CD14-positive monocyte (primary cell): ENCODE data around the gene KLC4. TPM values are rescaled to one million over a fixed set of nuclear protein-coding genes. Genes with fewer than 3 reads are reported as not detected.

Experiments used
- DNase-seq, 3 donors: peaks; one replicate each; pipeline ENCODE4 v3.0.0-alpha.2; 2011 to 2022
- H2AFZ ChIP-seq: 2 replicates; pipeline ENCODE4 v1.6.0; 2012; ENCODE audit warnings: mild to moderate bottlenecking, low read depth, low read length, inconsistent platforms; ENCODE audit not compliant: insufficient read depth, poor library complexity, severe bottlenecking
- H3K27ac ChIP-seq, 2 donors: 1 replicate in 1 of 2; 2 replicates in 1 of 2; pipeline ENCODE4 v1.5.1; 2012 to 2013; ENCODE audit warnings: low read length in 2 of 2, control low read depth in 1 of 2, inconsistent platforms in 1 of 2, low read depth in 1 of 2, mild to moderate bottlenecking in 1 of 2
- H3K27me3 ChIP-seq, 2 donors: one replicate each; pipeline versions ENCODE4 v1.6.0 to v1.6.1; 2011 to 2013; ENCODE audit warnings: low read length in 2 of 2; ENCODE audit not compliant: control insufficient read depth in 2 of 2, insufficient read depth in 2 of 2
- H3K36me3 ChIP-seq, 2 donors: replicated peaks in 1 of 2; 1 replicate in 1 of 2; 2 replicates in 1 of 2; pipeline versions ENCODE4 v1.5.1 to v1.6.1; 2012 to 2013; ENCODE audit warnings: low read length in 2 of 2, control low read depth in 1 of 2, inconsistent platforms in 1 of 2, mild to moderate bottlenecking in 1 of 2; ENCODE audit not compliant: insufficient read depth in 2 of 2, control insufficient read depth in 1 of 2
- H3K4me1 ChIP-seq, 2 donors: 1 replicate in 1 of 2; 2 replicates in 1 of 2; pipeline versions ENCODE4 v1.5.1 to v1.6.1; 2012 to 2013; ENCODE audit warnings: low read length in 2 of 2, control low read depth in 1 of 2, inconsistent platforms in 1 of 2, mild to moderate bottlenecking in 1 of 2, moderate library complexity in 1 of 2; ENCODE audit not compliant: insufficient read depth in 2 of 2, control insufficient read depth in 1 of 2
- H3K4me2 ChIP-seq: replicated peaks from 2 replicates; pipeline ENCODE3; 2012; ENCODE audit warnings: low read length, moderate library complexity, mild to moderate bottlenecking; ENCODE audit not compliant: poor library complexity, severe bottlenecking; ENCODE audit errors: extremely low read depth
- H3K4me3 ChIP-seq, 3 experiments: fragments of 200-600 bp in 1 of 3; sonication (generic) in 1 of 3; replicated peaks in 1 of 3; 1 replicate in 2 of 3; 2 replicates in 1 of 3; pipeline ENCODE4 v1.5.1; 2011 to 2013; ENCODE audit warnings: low read length in 3 of 3, mild to moderate bottlenecking in 3 of 3, control low read depth in 2 of 3, low read depth in 2 of 3, inconsistent platforms in 1 of 3, moderate library complexity in 1 of 3
- H3K79me2 ChIP-seq: 2 replicates; pipeline ENCODE4 v1.6.0; 2012; ENCODE audit warnings: mild to moderate bottlenecking, control low read depth, inconsistent platforms, low read length, moderate library complexity; ENCODE audit not compliant: insufficient read depth
- H3K9ac ChIP-seq: 2 replicates; pipeline ENCODE4 v1.6.0; 2017; ENCODE audit warnings: low read length, mild to moderate bottlenecking; ENCODE audit not compliant: insufficient read depth, poor library complexity, severe bottlenecking
- H3K9me3 ChIP-seq, 2 donors: replicated peaks in 1 of 2; 1 replicate in 1 of 2; 2 replicates in 1 of 2; pipeline versions ENCODE4 v1.5.1 to v1.6.1; 2012 to 2013; ENCODE audit warnings: low read length in 2 of 2, control low read depth in 1 of 2; ENCODE audit not compliant: control insufficient read depth in 1 of 2, insufficient read depth in 1 of 2
- H4K20me1 ChIP-seq: 2 replicates; pipeline ENCODE4 v1.6.0; 2012; ENCODE audit warnings: mild to moderate bottlenecking, low read length, control low read depth, moderate library complexity; ENCODE audit not compliant: insufficient read depth
- H3K27ac Mint-ChIP-seq, 7 donors: one replicate each; pipeline ENCODE4 v1.8.0; 2020; ENCODE audit warnings: mild to moderate bottlenecking in 7 of 7, mixed read lengths in 7 of 7, moderate library complexity in 6 of 7, inconsistent platforms in 2 of 7
- H3K27me3 Mint-ChIP-seq, 3 donors: one replicate each; pipeline ENCODE4 v1.8.0; 2021 to 2022; ENCODE audit warnings: low read depth in 3 of 3, mild to moderate bottlenecking in 3 of 3, mixed read lengths in 3 of 3, moderate library complexity in 3 of 3, inconsistent platforms in 1 of 3
- H3K36me3 Mint-ChIP-seq, 2 donors: one replicate each; pipeline ENCODE4 v1.8.0; 2020; ENCODE audit warnings: mixed read lengths in 2 of 2, inconsistent platforms in 1 of 2, mild to moderate bottlenecking in 1 of 2
- H3K4me1 Mint-ChIP-seq: one replicate; pipeline ENCODE4 v1.8.0; 2020; ENCODE audit warnings: mild to moderate bottlenecking, mixed read lengths
- H3K4me3 Mint-ChIP-seq, 2 donors: one replicate each; pipeline ENCODE4 v1.8.0; 2020; ENCODE audit warnings: mild to moderate bottlenecking in 2 of 2, mixed read lengths in 2 of 2, moderate library complexity in 1 of 2
- H3K9me3 Mint-ChIP-seq, 7 donors: one replicate each; pipeline ENCODE4 v1.8.0; 2020 to 2022; ENCODE audit warnings: mixed read lengths in 7 of 7, mild to moderate bottlenecking in 6 of 7, moderate library complexity in 6 of 7, inconsistent platforms in 2 of 7
- CTCF ChIP-seq: fragments of 200-600 bp; IDR thresholded peaks from one replicate; pipeline ENCODE4 v1.8.0; 2022; ENCODE audit warnings: antibody characterized with exemption, mild to moderate bottlenecking
- WGBS: methylation state at CpG from one replicate; pipeline ENCODE4 v1.1.5; 2013; ENCODE audit warnings: missing lambda C conversion rate; ENCODE audit not compliant: insufficient coverage; 5-methylcytosine and 5-hydroxymethylcytosine counted together
- intact Hi-C, 2 donors: fragments of 100-400 bp; cut with micrococcal nuclease; formaldehyde crosslinking; loops; one replicate each; pipeline versions ENCODE4 v1.15.0 to v1.15.1; 2023
- polyA plus RNA-seq, 3 donors: library from polyadenylated mRNA; depleted of rRNA in 1 of 3; unstranded in 2 of 3; stranded (reverse) in 1 of 3; fragments of 300-500 nt in 2 of 3; fragments of >200 nt in 1 of 3; fragmentation: Illumina TruSeq in 2 of 3; gene quantifications; 1 replicate in 2 of 3; 2 replicates in 1 of 3; pipeline ENCODE4 v1.2.3, GENCODE V29; 2012 to 2021

KLC4 gene
- polyA plus RNA-seq, 3 donors: 6.0 to 16.2 (median 6.1) TPM

GRCh38 chr6:43052225-43052841 is 7.1 kb upstream of the KLC4 start:
- intact Hi-C loops: loop anchor here in 1 of 2 donors (10.0 kb wide), 1 partner anchor 122 kb away; the partner anchor contains the start of gene SRF
- H3K9me3 Mint-ChIP-seq: no peaks in the 10 kb centered on the region
- H3K27me3 ChIP-seq: no peaks in the 10 kb centered on the region
- peaks cover 11 to 20% of the 10 kb centered on the region in 2 donors for H3K4me1 ChIP-seq
- H4K20me1 ChIP-seq: no peaks in the 10 kb centered on the region
- H3K9me3 ChIP-seq: no peaks in the 10 kb centered on the region
- peak overlapping the region in 1 of 2 donors; percentile 86 for H3K27ac ChIP-seq
- peaks cover 27% of the 10 kb centered on the region for H3K4me1 Mint-ChIP-seq
- TF ChIP-seq CTCF: no peak
- H3K36me3 Mint-ChIP-seq: peaks cover 42 to 58% of the 10 kb centered on the region in 2 donors
- peaks cover 2% of the 10 kb centered on the region for H3K79me2 ChIP-seq
- peak overlapping the region; percentile 98 for H2AFZ ChIP-seq
- peak overlapping the region in 1 of 3 experiments; percentile 91 for H3K4me3 ChIP-seq
- H3K9ac ChIP-seq: no peak overlapping the region
- peaks cover 20 to 44% of the 10 kb centered on the region in 2 donors for H3K36me3 ChIP-seq
- H3K27me3 Mint-ChIP-seq: peaks cover 0 to 2% (median 2%) of the 10 kb centered on the region in 3 donors
- no peak for DNase-seq
- 96% methylated on average over 19 of the region's 19 CpGs for whole genome bisulfite sequencing
- peak overlapping the region; percentile 98 for H3K4me2 ChIP-seq
- peak overlapping the region in 4 of 7 donors; percentile 4 to 94 (median 90) for H3K27ac Mint-ChIP-seq
- peak overlapping the region; percentile 89 to 97 for H3K4me3 Mint-ChIP-seq

GRCh38 chr6:43052842-43053544 is 6.4 kb upstream of the KLC4 start:
- H3K4me1 Mint-ChIP-seq: peaks cover 28% of the 10 kb centered on the region

More at GRCh38 chr6:43052842-43053544, 6.4 kb upstream of the KLC4 start:
- intact Hi-C loops: loop anchor here in 1 of 2 donors (10.0 kb wide), 1 partner anchor 122 kb away; the partner anchor contains the start of gene SRF
- Histone ChIP-seq H3K4me2 (peak overlapping the region; percentile 98), H3K9ac (peak overlapping the region; percentile 80), H3K79me2 (peaks cover 7% of the 10 kb centered on the region), H3K9me3 (no peaks in the 10 kb centered on the region), H3K27me3 (no peaks in the 10 kb centered on the region), H3K27ac (peak overlapping the region; percentile 44 to 86), H3K4me1 (peaks cover 11 to 22% of the 10 kb centered on the region in 2 donors), H3K4me3 (peak overlapping the region; percentile 66 to 91 (median 85)), H3K36me3 (peaks cover 16 to 44% of the 10 kb centered on the region in 2 donors), H2AFZ (peak overlapping the region; percentile 98), H4K20me1 (no peaks in the 10 kb centered on the region)
- no peak for DNase-seq
- no peak for TF ChIP-seq CTCF
- WGBS: 11% methylated on average over 22 of the region's 22 CpGs
- peaks cover 0 to 2% (median 2%) of the 10 kb centered on the region in 3 donors for H3K27me3 Mint-ChIP-seq
- H3K36me3 Mint-ChIP-seq: peaks cover 43 to 54% of the 10 kb centered on the region in 2 donors
- no peaks in the 10 kb centered on the region for H3K9me3 Mint-ChIP-seq
- peak overlapping the region; percentile 89 to 97 for H3K4me3 Mint-ChIP-seq
- peak overlapping the region; percentile 83 to 94 (median 92) for H3K27ac Mint-ChIP-seq
